ENCODE data around the gene ZNF787.
"Not testable (repeated sequence)": the region's sequence is repeated elsewhere in the genome, so short reads cannot be mapped to it uniquely, and the experiment has no call there.

The ZNF787 gene

GRCh38 chr19:56104423-56104822 is 16.7 kb downstream of the ZNF787 start:
- DNase-seq: no peak

DNA sequence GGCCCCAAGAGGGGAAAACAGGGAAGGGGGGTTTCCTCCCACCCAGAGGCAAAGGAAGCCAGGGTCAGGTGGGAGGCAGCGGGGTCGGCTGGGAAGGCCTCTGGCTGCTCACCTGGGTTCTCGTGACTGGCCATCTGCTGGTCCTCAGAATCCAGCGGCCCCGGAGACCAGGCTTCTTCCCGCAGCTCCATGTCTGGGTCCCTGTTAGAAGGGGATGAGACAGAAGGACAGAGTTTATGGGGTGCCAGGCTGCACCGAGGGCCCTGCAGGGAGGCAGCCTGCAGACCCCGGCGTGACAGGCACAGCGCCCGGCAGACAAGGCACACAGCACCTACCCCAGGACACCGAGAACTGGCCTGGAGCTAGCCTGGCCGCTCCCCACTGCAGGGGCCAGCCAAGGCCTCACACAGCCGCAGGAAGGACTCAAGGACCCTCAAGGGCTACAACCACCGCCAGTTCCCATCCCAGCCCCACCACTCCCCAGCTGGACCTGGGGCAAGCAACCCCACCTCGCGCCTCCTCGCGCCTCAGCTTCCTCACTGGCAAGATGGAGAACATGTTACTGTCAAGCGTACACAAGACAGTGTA is 18.0 kb downstream of the ZNF787 start:
- no peak for DNase-seq

GRCh38 chr19:56101746-56102535 is 19.2 kb downstream of the ZNF787 start:
- DNase-seq: no peak

GRCh38 chr19:56101095-56101494 is 20.0 kb downstream of the ZNF787 start:
- DNase-seq: no peak

DNA sequence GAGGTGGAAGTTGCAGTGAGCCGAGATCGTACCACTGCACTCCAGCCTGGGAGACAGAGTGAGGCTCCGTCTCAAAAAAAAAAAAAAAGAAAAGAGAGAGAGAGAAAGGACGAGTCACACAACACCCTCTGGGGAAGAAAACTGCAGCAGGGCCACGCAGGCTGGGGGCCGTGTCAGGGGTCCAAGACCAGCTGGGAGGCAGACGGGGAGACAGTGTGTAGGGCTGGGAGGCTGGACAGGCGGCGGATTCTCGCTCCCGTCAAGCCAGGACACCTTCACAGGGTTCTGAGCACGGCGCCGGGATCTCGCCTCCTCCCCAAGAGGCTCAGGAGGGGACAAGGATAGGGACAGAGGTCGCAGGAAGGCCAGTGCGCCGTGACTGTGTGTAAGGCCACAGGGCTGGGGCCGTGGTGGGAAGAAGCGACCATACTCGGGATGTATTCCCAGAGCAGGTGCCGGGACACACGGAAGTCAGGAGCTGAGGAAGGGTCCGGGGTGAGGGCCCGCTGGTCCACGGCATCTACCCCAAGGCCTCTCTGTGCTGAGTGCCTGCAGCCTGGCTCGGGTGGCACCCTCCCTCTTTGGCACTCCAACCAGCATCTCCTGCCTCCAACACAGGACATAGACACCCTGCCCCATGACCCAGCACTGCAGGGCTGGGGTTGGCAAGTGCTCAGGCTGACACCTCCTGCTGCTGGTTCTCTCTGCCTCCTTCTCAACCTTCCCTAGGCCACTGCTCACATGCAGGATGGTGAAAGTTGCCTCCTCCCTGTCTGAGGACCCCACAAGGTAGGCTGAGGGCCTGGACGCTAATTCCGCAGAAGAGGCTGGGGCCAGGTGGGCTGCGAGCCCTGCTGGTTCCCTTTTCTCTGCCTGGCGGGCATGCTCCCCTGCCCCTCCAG is 21.2 kb downstream of the ZNF787 start:
- no peak for DNase-seq

DNA sequence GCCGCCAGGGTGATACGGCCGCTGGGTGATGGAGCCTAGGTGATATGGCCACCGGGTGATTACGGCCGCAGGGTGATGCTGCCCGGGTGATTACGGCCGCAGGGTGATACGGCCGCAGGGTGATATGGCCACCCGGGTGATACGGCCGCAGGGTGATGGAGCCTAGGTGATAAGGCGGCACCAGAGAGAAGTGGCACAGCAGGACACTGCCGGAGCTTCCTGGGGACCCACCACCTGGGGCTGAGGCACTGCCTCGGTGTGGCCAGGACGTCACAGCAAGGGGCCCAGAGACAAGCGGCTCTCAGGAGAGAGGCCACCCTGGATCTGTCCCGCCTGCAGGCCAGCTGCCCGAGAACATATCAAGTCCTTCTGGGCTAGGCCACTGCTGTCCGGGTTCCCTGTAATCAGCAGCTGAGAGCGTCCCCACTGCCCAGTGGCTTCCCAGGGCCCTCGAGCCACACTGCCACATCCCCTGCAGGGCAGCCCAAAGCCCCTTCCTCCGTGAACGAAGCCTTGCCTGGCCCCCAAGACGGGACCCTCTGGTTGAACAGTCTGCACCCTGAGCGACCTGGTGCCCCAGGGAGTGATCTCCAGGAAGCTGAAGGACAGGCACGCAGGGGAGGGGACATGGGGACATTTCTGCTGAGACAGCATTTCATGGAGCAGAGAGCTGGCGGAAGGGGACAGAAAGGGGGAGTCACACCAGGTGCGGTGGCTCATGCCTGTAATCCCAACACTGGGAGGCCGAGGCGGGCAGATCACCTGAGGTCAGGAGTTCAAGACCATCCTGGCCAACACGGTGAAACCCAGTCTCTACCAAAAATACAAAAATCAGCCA is 22.1 kb downstream of the ZNF787 start:
- no peak for DNase-seq

GRCh38 chr19:56098237-56098636 is 22.9 kb downstream of the ZNF787 start:
- DNase-seq: not testable (repeated sequence)

- no peak for DNase-seq
Observed at GRCh38 chr19:56097776-56098175, 23.3 kb downstream of the ZNF787 start.

GRCh38 chr19:56097306-56097705 is 23.8 kb downstream of the ZNF787 start:
- DNase-seq: no peak

- DNase-seq: no peak
Observed at GRCh38 chr19:56096665-56097064, 24.4 kb downstream of the ZNF787 start.

DNA sequence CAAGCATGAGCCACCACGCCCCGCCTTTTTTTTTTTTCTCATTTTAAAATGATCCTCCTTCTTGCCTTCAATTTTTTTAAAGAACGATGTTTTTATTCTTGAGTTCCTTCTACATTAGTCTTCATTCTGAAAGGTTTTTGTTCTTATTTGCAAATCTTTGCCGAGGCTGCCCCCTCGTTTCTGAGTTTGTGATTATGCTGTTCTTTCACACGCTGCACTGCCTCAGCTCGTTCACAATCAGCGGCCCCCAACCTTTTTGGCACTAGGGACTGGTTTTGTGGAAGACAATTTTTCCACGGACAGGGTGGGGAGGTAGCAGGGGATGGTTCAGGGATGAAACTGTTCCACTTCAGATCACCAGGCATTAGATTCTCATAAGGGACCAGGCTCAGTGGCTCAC is 26.6 kb downstream of the ZNF787 start:
- no peak for DNase-seq

DNA sequence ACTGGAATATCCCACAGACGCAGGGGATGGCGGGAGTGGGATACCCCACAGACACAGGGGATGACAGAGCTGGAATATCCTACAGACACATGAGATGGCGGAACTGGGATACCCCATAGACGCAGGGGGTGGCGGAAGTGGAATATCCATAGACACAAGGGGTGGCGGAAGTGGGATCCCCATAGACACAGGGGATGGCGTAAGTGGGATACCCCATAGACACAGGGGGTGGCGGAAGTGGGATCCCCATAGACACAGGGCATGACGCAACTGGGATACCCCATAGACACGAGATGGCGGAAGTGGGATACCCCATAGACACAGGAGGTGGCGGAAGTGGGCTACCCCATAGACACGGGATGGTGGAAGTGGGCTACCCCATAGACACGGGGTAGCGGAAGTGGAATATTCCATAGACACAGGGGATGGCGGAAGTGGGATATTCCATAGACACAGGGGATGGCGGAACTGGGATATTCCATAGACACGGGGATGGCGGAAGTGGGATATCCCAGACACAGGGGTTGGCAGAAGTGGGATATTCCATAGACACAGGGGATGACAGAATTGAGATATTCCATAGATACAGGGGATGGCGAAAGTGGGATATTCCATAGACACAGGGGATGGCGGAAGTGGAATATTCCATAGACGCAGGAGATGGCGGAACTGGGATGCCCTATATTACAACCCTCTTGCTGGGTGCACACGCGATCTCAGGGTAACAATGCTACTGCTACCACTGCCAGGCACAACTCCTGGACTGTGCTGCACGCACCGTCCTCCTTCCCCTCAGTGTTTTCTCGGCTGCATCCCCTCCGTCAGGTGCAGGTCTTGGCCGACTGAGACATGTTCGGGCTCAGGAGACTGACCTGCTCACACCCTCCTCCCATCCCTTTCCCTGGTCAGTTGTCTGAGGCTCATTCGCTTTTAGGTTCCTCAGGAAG is 28.1 kb downstream of the ZNF787 start:
- no peak for DNase-seq

DNA sequence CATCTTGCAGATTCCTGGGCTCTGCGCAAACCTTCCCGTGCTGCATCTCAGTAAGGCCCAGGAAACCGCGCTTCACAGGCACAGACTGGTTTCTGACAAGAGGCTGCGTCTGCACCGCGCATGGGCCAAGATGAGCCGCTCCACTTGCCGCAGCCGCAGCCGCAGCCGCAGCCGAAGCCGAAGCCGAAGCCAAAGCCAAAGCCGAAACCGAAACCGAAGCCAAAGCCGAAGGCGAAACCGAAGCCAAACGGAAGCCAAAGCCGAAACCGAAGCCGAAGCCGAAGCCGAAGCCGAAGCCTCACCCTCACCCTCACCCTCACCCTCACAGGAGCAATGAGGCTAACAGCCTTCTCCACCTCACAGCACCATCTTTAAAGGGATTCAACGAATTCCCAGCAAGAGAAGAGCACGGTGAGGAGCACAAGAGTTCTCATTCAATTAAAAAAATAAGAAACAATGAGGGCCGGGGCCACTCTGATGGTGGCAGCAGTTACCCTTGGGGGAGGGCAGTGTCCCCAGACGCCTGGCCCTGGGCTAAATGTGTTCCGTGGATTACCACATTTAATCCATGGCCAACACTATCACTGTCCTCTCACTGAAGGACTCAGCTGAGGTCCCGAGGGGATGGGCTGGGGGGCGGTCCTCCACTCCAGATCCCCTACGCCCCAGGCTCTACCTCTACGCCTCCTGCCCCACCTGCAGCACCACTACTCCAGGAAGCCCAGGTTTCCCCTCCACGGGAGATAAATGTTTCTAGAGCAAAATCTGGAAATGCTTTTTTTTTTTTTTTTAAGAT is 29.1 kb downstream of the ZNF787 start:
- no peak for DNase-seq

DNA sequence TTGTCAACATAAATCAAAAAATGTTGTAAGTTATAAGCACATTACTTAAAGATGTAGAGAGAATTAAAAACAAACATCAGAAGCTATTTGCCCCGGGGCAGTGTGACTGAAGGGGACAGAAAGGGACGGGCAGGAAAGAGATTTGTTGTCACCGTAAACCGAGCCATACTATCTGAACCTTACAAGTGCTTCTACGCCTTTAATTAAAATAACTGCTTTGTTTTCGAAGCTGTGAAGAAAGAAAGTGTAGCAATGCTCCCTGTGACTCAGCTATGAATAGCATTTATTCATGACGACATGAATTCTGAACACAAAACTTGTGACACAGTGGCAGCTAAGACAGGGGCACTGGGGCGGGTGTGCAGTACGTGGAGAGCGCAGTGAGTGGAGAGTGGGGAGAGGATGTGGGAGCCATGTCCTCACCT is 30.0 kb downstream of the ZNF787 start:
- peak; percentile 48 for DNase-seq

DNA sequence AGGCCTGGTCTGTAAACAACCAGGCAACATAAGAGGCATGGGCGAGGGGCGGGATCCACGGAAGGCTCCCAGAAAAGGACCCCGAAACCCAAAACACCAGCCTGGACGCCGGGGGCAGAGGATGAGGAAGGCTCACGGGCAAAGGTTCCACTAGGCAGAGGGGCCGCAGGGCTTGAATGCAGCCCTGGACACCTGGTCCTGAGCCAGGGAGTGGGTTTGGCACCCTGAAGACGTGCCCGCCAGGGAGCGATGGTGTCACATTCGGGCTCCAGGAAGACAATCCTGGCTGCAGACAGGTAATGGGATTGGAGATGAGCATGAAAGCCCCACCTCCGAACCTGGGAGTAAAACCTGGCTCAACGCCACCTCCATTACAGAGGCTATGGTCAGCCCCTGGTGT is 31.8 kb downstream of the ZNF787 start:
- no peak for DNase-seq

GRCh38 chr19:56088497-56089215 is 32.4 kb downstream of the ZNF787 start:
- no peak for DNase-seq

- DNase-seq: no peak
Observed at GRCh38 chr19:56087647-56088496, 33.2 kb downstream of the ZNF787 start.

- no peak for DNase-seq
Observed at GRCh38 chr19:56086671-56087430, 34.2 kb downstream of the ZNF787 start.
